HG02610 (cell line): ENCODE data around the gene GPR153.

Experiments
- ATAC-seq: cut with Tn5 transposase; IDR thresholded peaks from one replicate; pipeline ENCODE4 v1.9.1; 2021; ENCODE audit warnings: mild to moderate bottlenecking, moderate library complexity; ENCODE audit not compliant: unreplicated experiment

GPR153 gene

GRCh38 chr1:6269720-6270400 lies 9.0 kb upstream of the GPR153 start:
- no peak for ATAC-seq

- no peak for ATAC-seq
Measured at GRCh38 chr1:6269296-6269695, 8.4 kb upstream of the GPR153 start.

DNA sequence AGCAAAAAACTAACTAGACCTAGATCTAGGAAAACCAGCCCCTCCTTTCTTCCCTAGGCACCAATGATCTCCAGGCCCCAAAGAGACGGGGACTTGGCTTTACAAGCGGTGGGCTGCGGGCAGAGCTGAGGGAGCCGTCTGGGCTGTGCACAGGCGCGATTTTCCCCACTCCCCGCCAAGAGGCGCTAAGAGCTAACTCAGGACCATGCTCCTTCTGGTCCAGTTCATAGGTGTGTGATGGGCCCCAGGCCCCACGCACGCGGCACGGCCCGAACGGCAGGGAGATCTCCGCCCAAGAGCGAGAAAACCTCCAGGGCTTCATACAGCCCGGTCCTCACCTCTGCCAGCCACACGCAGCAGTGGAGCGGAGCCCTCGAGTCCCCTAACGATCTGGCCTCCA lies 7.5 kb upstream of the GPR153 start:
- no peak for ATAC-seq

DNA sequence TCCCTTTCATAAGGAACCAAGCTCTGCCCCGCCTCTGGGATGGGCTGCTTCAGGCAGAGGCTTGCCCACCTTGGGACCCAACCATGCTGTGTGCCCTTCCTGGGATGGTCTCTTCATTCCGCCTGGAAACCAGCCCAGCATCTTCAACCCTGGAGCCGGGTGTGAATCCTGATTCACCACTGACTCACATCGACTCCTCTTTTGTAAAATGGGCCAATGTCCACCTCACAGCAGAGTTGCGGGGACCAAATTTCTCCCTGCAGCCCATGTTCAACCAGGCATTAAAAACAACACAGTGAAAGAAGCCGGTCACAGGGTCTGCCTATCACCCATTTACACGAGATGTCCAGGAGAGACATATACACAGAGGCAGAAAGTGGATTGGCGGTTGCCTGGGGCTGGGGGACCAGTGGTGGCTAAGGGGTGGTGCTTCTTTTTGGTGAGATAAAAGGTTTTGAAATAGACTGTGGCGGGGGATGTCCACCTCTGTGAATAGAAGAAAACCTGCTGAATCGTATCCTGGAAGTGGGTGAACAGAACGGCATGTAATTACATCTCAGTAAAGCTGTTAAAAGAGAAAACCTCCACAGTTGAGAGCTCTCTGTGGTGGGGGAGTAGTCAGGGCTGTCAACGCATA lies 6.9 kb upstream of the GPR153 start:
- ATAC-seq = no peak

DNA sequence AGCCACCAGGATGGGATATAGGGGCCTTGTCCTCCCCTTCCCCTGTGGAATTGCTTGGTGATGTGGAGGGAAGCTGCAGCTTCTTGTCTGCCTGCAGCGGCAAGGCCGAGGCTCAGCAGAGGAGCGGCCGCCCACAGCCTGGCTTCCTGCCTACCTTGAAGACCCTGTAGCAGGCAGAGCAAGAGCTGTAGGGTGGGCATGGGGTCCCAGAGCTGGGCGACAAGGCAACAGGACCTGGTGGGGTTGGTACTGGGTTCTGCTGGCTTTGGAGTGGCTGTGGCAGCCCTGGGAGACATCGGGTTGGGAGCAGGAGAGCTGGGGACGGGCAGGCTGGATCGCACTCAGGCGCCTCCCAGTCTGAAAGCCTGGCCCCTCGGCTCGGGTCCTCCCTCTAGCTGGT lies 5.7 kb upstream of the GPR153 start:
- ATAC-seq = no peak

DNA sequence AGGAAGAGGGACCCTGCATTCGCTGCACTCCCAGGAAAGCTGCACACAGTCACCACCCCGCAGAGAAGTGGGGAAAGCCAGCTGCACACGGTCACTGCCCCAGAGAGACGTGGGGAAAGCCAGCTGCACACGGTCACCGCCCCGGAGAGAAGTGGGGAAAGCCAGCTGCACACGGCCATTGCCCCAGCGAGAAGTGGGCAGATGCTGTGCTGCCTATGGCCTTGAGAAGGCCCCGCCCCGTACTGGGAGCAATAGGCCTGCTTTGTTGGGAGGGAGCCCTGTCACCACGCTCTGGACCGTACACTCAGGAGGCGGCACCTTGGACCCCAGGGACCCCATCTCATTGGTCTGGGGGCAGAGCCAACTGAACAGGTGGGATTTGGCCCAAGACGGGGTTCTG lies 4.3 kb upstream of the GPR153 start:
- ATAC-seq = no peak

DNA sequence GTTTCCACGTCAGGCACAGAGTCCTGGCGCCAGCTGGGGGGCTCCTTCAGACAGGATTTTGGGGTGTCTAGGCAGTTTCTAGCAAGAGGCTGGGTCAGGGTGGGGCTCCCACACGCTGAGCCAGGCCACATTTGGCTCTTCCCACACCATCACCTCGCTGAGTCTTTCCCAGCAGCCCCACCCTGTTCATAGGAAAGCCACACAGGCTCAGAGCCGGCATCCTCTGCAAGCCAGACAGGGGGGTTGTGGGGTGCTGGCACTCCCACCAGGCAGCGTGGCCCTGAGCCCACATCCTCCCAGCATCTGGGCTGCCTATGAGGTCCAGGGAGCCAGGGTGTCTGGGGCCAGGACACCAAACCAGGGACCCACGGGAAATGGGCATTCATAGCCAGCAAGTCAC lies 2.8 kb upstream of the GPR153 start:
- no peak for ATAC-seq

DNA sequence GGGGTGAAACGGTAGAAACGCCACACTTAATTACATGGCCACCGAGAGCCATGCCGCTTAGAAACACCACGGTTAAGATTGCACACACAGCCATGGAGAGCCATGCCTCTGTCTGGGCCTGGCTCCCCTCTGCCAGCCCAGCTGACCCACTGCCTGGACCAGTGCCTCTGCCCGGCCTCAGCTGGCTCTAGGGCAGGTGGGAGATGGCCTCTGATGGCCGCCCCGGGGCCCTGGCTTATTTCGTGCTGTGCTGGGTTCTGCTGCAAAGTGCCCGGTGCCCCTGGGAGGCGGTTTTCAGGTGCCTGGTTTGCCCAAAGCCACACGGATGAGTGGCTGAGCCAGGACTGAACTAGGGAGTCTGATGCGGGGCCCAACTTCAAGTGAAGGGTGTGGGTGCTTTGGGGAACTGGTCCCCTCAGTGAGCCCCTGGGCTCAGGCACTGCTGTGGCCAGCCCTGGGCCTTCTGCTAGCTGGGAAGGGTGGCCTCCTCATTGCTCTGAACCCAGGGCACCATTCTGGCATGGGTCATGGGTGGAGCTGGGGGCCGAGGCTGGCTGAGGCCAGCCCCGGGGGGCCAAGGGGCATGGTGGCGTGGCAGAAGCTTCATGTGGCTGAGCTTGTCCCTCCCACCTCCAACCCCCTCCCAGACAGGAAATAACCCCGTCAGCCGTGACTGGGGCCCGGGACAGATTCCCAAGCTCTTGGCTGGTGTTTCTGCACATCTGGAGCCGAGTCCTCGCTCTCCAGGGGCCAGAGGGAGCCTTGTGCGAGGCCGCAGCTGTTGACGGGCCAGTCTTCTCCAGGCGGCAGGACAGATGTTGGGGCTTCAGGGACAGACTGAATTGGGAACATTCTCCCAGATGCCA lies 1.9 kb upstream of the GPR153 start:
- no peak for ATAC-seq

DNA sequence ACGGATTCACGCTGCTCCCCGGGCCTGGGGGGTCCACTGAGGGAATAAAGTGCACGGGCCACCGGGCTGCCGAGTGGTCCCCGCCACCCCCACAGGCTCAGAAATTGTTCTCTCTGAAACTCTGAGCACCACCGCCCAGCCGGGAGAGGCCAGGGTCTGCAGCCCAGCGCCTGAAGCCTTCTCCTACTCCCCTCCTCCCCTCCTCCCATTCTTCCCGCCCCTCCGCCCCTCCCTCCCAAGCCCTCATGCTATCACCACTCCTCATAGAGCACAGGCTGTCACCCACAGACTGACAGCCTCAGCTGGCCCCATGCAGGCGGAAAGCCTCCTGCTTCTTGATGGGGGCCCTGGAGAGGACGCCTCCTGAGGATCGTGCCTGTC lies 707 bp upstream of the GPR153 start:
- ATAC-seq = no peak

- ATAC-seq = no peak
Measured at GRCh38 chr1:6260433-6260934, 414 bp downstream of the GPR153 start.

DNA sequence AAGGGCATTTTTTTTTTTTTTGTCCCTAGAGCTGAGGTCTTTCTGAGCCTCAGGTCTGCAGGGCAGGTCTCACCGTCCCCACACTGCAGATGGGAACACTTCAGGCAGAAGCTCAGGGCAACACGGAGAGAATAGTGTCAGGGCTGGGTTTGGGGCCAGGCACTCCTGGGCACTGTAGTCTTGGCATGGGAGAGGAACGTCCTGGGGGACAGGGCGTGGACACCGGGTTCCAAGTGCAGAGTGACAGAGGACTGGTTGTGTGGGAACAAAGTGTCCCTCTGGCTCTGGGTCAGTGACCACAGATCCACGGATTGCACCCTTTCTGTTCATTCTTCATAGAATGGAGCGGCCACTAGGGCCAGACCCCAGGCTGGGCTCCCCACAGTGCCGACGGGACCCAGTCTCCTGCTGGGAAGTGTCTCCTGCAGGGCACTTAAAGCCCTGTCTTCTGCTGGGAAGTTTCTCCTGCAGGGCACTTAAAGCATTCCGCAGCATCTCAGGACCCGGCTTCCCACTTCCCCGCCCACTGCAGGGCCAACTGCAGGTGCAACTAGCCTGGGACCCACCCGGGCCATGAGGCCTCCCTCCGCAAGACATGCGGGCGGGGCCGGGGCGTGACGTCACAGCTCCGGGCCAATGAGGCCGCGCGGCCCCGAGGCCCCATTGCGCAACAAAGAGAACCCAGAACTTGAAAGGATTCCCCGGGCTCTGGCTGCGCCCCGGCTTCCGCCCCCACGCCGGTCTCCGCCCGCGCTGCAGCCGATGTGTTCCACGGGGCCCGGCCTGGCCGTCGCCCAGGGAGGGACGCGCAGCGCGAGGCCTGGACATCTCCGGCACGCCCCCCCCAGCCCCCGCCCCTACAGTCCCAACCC lies 1.2 kb downstream of the GPR153 start:
- no peak for ATAC-seq

DNA sequence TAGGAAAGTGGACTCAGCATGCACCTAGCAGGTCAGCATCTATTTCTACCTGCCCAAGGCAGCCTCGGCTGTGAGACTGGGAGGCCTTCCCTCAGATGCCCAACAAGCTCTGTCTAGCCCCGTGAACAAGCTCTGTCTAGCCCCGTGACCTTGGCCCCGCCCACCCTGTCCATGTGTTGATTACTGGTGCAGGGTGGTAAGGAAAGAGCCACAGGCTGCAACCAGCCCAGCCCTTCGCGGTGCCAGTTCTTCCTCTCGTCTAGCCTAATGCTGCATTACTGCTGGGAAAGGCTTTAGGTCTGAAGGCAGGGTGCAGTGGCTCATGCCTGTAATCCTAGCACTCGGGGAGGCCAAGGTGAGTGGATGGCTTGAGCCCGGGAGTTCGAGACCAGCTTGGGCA lies 2.2 kb downstream of the GPR153 start:
- ATAC-seq = no peak

DNA sequence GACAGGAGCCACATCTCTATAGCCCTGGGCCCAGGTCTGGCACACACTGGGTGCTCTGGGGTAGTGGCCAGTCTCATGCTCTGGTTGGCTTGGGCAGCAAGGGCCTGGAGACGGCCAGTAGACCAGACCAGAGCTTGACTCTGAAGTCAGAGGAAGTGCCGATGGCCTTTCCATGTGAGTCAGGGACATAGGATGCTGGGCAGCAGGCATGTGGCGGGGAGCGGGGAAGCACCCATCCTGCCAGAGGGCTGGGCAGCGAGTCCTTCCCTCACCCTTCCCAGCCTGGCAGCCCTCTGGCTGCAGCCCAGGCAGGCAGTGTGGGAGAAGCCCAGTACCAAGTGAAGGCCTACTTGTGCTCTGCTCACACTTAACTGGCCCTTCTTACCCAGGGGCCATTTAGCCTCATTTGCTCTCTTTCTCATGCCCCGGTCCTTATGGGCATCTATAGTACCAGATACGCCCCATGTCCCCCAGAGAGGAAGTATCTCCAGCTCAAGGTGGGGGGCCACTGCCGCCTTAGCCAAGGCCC lies 3.3 kb downstream of the GPR153 start:
- ATAC-seq = no peak

- ATAC-seq = no peak
Measured at GRCh38 chr1:6256645-6257044, 4.3 kb downstream of the GPR153 start.

DNA sequence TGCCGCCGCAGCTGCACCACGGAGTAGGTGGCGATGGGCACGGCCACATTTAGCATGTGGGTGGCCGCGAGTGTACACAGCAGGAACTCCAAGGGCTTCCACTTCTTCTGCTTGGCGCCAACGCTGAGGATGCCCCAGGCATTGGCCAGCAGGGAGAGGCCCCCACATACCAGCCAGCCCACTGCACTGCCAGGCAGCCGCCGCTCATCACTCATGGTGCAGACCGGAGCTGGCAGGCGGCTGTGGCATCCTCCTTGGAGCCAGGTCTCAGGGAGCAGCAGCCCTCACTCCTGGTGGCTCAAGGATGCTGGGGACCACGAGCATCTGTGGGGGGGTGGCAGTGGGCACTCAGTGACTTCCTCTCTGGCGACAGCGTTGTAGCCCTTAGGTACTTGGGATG lies 6.2 kb downstream of the GPR153 start:
- no peak for ATAC-seq

DNA sequence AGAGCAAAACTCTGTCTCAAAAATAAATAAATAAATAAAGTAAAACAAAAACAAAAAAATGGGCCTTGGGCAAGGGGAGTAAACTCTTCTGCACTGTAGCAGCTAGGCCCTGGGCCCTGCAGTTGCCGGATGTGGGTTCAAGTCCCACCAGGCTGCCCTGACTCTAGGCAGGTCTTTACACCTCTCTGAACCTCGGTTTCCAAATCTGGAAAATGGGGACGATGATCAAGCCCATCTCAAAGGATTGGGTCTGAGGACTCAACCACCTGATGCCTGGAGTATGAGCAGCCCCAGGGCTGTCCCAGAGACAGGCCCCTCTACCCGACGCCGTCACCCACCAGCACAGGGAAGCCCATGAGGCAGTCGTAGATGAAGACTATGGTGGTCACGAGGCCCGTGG lies 7.5 kb downstream of the GPR153 start:
- ATAC-seq = no peak

DNA sequence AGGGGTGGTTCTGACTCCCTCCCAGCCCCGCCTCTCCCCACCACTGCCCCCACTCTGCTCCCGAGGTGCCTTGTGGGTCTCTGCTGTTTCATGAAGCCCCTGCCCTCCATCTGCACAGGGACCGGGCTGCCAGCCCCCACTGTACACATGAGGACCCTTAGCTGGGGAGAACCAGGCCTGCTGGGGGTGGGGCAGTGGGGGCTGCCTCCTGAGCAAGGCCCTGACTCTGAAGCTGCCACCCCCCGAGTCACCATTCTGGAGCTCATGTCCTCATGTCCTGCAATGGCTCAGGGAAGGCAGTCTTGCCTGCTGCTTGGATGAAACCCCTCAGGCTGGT lies 8.6 kb downstream of the GPR153 start:
- ATAC-seq = no peak

GRCh38 chr1:6251681-6252373 lies 9.1 kb downstream of the GPR153 start:
- no peak for ATAC-seq

DNA sequence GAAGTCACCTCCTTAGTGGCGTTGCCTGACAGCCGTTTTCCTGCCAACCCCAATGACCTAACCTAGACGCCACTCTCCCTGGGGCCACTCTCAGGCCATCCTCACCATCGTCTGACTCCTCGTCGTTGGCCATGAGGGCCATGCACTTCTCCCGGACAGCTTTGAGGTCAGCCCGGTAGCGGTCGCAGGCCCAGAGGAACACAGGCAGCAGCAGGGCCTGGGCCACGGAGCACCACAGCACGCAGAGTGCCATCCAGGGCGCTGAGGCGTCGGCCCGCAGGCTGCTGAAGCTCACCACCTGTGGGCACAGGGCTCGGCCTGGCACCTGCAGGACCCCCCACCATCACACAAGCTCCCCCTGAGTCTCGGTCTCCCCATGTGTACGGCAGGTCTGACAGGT lies 9.7 kb downstream of the GPR153 start:
- no peak for ATAC-seq
